Right atrium auricular region (tissue), 2 donors: ENCODE data around the gene HIGD2A. TPM values are rescaled to one million over a fixed set of nuclear protein-coding genes. Genes with fewer than 3 reads are reported as not detected.

ENCODE experiments used
- DNase-seq: peaks from one replicate; pipeline ENCODE4 v3.0.0-alpha.2; 2019; ENCODE audit warnings: low spot score
- H3K27ac ChIP-seq, 2 donors: fragments of 200-600 bp; sonication (generic); 1 replicate in 1 of 2; 2 replicates in 1 of 2; pipeline ENCODE4 v1.5.1; 2016 to 2019
- H3K27me3 ChIP-seq, 2 donors: fragments of 200-600 bp; sonication (generic); one replicate each; pipeline versions ENCODE4 v1.5.1 to v1.6.0; 2017 to 2019
- H3K36me3 ChIP-seq: fragments of 200-600 bp; sonication (generic); one replicate; pipeline ENCODE4 v1.5.1; 2016
- H3K4me1 ChIP-seq, 2 donors: fragments of 200-600 bp; sonication (generic); one replicate each; pipeline versions ENCODE4 v1.5.1 to v1.6.0; 2017 to 2019
- H3K4me3 ChIP-seq, 2 donors: fragments of 200-600 bp; sonication (generic); 1 replicate in 1 of 2; 2 replicates in 1 of 2; pipeline ENCODE4 v1.5.1; 2017 to 2019; ENCODE audit warnings: mild to moderate bottlenecking in 1 of 2, moderate library complexity in 1 of 2
- H3K9me3 ChIP-seq, 2 donors: fragments of 200-600 bp; sonication (generic); one replicate each; pipeline ENCODE4 v1.5.1; 2019
- CTCF ChIP-seq, 2 donors: fragments of 200-600 bp; sonication (generic); IDR thresholded peaks; one replicate each; pipeline ENCODE4 v1.5.1; 2019; ENCODE audit warnings: antibody characterized with exemption in 2 of 2
- total RNA-seq, 2 donors: library from RNA; depleted of rRNA; stranded (reverse); fragments of >200 nt; gene quantifications; one replicate each; pipeline ENCODE4 v1.1.0, GENCODE V29; 2016

Gene HIGD2A
- total RNA-seq, 2 donors from 2014 or later, result 231 to 249 TPM

- H3K4me1 ChIP-seq, result peaks cover 0 to 34% of the 10 kb centered on the region in 2 donors
- peak overlapping the region; percentile 63 to 87 for H3K27ac ChIP-seq
- H3K9me3 ChIP-seq, result no peaks in the 10 kb centered on the region
- peaks cover 17% of the 10 kb centered on the region for H3K36me3 ChIP-seq
- no peak overlapping the region for H3K4me3 ChIP-seq
- no peaks in the 10 kb centered on the region for H3K27me3 ChIP-seq
- DNase-seq, result no peak
- TF ChIP-seq CTCF (IDR thresholded peaks at IDR 0.05), result no peak
These were observed 16.7 kb upstream of the HIGD2A start for GRCh38 chr5:176371621-176372539.

GRCh38 chr5:176373100-176373818, 15.3 kb upstream of the HIGD2A start:
- Histone ChIP-seq H3K27ac (peak overlapping the region; percentile 63 to 87), H3K4me3 (no peak overlapping the region), H3K36me3 (peaks cover 8% of the 10 kb centered on the region), H3K9me3 (no peaks in the 10 kb centered on the region), H3K27me3 (no peaks in the 10 kb centered on the region), H3K4me1 (peaks cover 0 to 34% of the 10 kb centered on the region in 2 donors)
- TF ChIP-seq CTCF (IDR thresholded peaks at IDR 0.05), result no peak
- DNase-seq, result no peak

- no peaks in the 10 kb centered on the region for H3K9me3 ChIP-seq
- H3K27ac ChIP-seq, result no peak overlapping the region
- no peak for DNase-seq
- no peak overlapping the region for H3K4me3 ChIP-seq
- TF ChIP-seq CTCF (IDR thresholded peaks at IDR 0.05), result no peak
- H3K4me1 ChIP-seq, result peaks cover 0 to 10% of the 10 kb centered on the region in 2 donors
- peaks cover 21% of the 10 kb centered on the region for H3K36me3 ChIP-seq
- no peaks in the 10 kb centered on the region for H3K27me3 ChIP-seq
These were observed 8.7 kb upstream of the HIGD2A start for GRCh38 chr5:176379881-176380280.

- H3K4me3 ChIP-seq, result no peak overlapping the region
- TF ChIP-seq CTCF (IDR thresholded peaks at IDR 0.05), result no peak
These were observed 7.1 kb upstream of the HIGD2A start for GRCh38 chr5:176381423-176381822.

GRCh38 chr5:176381979-176382378, 6.6 kb upstream of the HIGD2A start:
- Histone ChIP-seq H3K4me1 (peaks cover 0 to 20% of the 10 kb centered on the region in 2 donors), H3K9me3 (no peaks in the 10 kb centered on the region), H3K4me3 (no peak overlapping the region), H3K36me3 (peaks cover 30% of the 10 kb centered on the region), H3K27ac (peak overlapping the region; percentile 79 to 90), H3K27me3 (no peaks in the 10 kb centered on the region)
- DNase-seq, result no peak
- no peak for TF ChIP-seq CTCF (IDR thresholded peaks at IDR 0.05)

More at GRCh38 chr5:176381423-176381822, 7.1 kb upstream of the HIGD2A start:
- no peaks in the 10 kb centered on the region for H3K9me3 ChIP-seq
- H3K27me3 ChIP-seq, result no peaks in the 10 kb centered on the region
- H3K27ac ChIP-seq, result peak overlapping the region; percentile 79 to 90
- DNase-seq, result no peak
- H3K4me1 ChIP-seq, result peaks cover 0 to 14% of the 10 kb centered on the region in 2 donors
- peaks cover 30% of the 10 kb centered on the region for H3K36me3 ChIP-seq
